Right lobe of liver (tissue), 4 donors: ENCODE results near the gene REG4.

Experiments used
- POLR2A ChIP-seq: fragments of 450-650 bp; IDR thresholded peaks from one replicate; pipeline ENCODE4 v1.6.1; 2017; ENCODE audit warnings: antibody characterized with exemption, mild to moderate bottlenecking
- TF ChIP-seq, protein P1 (sequence below), 4 donors: fragments of 200-600 bp in 3 of 4; fragments of 450-650 bp in 1 of 4; IDR thresholded peaks; one replicate each; pipeline versions ENCODE4 v1.5.1 to v1.8.0; 2016 to 2022; ENCODE audit warnings: antibody characterized with exemption in 4 of 4, mild to moderate bottlenecking in 2 of 4
- donor health status: DM: no; HTN: no; CAD: no.
- donor health status: DM: no; HTN: no; CAD: no.
- donor health status: DM: no; HTN: yes; CAD: no.

DNA sequence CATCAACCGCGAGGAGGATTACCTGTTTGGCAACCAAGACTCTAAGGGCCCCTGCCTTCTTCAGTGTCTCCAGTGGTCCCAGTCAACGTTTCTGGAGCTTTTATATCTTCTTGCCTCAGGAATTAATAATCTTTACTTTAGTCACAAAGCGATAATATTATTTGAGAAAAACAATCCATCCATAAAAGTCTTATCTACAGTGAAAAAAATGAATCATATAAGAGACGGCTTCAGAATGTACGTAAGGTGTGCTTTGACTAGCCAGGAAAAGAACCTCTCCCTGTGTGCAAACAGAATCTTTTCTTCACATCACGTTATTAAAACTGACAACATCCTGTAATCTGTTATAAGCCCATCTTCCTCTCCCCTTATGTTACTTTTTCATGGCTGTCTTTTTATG, at the start of gene REG4:
- TF ChIP-seq POLR2A: no peak
- TF ChIP-seq, protein P1, sequence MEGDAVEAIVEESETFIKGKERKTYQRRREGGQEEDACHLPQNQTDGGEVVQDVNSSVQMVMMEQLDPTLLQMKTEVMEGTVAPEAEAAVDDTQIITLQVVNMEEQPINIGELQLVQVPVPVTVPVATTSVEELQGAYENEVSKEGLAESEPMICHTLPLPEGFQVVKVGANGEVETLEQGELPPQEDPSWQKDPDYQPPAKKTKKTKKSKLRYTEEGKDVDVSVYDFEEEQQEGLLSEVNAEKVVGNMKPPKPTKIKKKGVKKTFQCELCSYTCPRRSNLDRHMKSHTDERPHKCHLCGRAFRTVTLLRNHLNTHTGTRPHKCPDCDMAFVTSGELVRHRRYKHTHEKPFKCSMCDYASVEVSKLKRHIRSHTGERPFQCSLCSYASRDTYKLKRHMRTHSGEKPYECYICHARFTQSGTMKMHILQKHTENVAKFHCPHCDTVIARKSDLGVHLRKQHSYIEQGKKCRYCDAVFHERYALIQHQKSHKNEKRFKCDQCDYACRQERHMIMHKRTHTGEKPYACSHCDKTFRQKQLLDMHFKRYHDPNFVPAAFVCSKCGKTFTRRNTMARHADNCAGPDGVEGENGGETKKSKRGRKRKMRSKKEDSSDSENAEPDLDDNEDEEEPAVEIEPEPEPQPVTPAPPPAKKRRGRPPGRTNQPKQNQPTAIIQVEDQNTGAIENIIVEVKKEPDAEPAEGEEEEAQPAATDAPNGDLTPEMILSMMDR (IDR thresholded peaks at IDR 0.05): no peak
